HEK293 (cell line): ENCODE results near the gene CC2D2A.

Experiments used
- CTCF ChIA-PET: fragments of 350-600 bp; formaldehyde crosslinking; extraction: SDS; loops from one replicate; lab custom pipeline; 2021; ENCODE audit warnings: antibody characterized with exemption; lab: Yijun Ruan, JAX
- POLR2A ChIA-PET: fragments of 300-600 bp; formaldehyde crosslinking; extraction: SDS; loops from one replicate; lab custom pipeline; 2020; ENCODE audit warnings: antibody characterized with exemption, inconsistent platforms; lab: Yijun Ruan, JAX
- H3K27ac ChIP-seq: fragments of 200-500 bp; sonication (Bioruptor generic); 2 replicates; pipeline ENCODE4 v1.5.1; 2014; ENCODE audit warnings: low read depth, low read length, control low read depth, inconsistent platforms; ENCODE audit errors: extremely low read depth
- H3K36me3 ChIP-seq, 2 experiments: fragments of 200-500 bp in 1 of 2; sonication (Bioruptor generic) in 1 of 2; 1 replicate in 1 of 2; 2 replicates in 1 of 2; pipeline ENCODE4 v1.5.1; 2014 to 2017; ENCODE audit warnings: inconsistent platforms in 2 of 2, low read length in 2 of 2; ENCODE audit not compliant: control insufficient read depth in 2 of 2, insufficient read depth in 1 of 2
- H3K4me1 ChIP-seq: fragments of 200-500 bp; sonication (Bioruptor generic); 2 replicates; pipeline ENCODE4 v1.5.1; 2014; ENCODE audit warnings: mild to moderate bottlenecking, low read length, inconsistent platforms; ENCODE audit not compliant: control insufficient read depth, insufficient read depth
- H3K4me3 ChIP-seq: 2 replicates; pipeline ENCODE4 v1.5.1; 2011; ENCODE audit warnings: low read depth, mild to moderate bottlenecking, control low read depth, low read length, moderate library complexity
- H3K9me3 ChIP-seq: fragments of 200-500 bp; sonication (Bioruptor generic); 2 replicates; pipeline ENCODE4 v1.5.1; 2014; ENCODE audit warnings: low read depth, low read length, inconsistent platforms; ENCODE audit not compliant: control insufficient read depth, insufficient read depth
- BCL11B ChIP-seq: fragments of 450-650 bp; formaldehyde crosslinking; IDR thresholded peaks from 2 replicates; pipeline ENCODE4 v1.5.1; 2016; ENCODE audit warnings: low read depth, missing biosample characterization, missing genetic modification characterization
- EGR2 ChIP-seq: fragments of 450-650 bp; formaldehyde crosslinking; IDR thresholded peaks from 2 replicates; pipeline ENCODE4 v1.5.1; 2016; ENCODE audit warnings: low read depth, missing biosample characterization, missing genetic modification characterization
- KLF17 ChIP-seq: fragments of 450-650 bp; formaldehyde crosslinking; IDR thresholded peaks from 2 replicates; pipeline ENCODE4 v1.5.1; 2016; ENCODE audit warnings: missing biosample characterization, missing genetic modification characterization
- KLF9 ChIP-seq: fragments of 450-650 bp; formaldehyde crosslinking; IDR thresholded peaks from 2 replicates; pipeline ENCODE4 v1.5.1; 2016; ENCODE audit warnings: missing biosample characterization, missing genetic modification characterization, low read depth
- MYNN ChIP-seq: fragments of 450-650 bp; formaldehyde crosslinking; IDR thresholded peaks from 2 replicates; pipeline ENCODE4 v1.5.1; 2016; ENCODE audit warnings: missing biosample characterization, missing genetic modification characterization, borderline replicate concordance
- PRDM6 ChIP-seq: fragments of 450-650 bp; formaldehyde crosslinking; IDR thresholded peaks from 2 replicates; pipeline ENCODE4 v1.5.1; 2017; ENCODE audit warnings: missing biosample characterization, missing genetic modification characterization
- RBAK ChIP-seq: fragments of 450-650 bp; formaldehyde crosslinking; IDR thresholded peaks from 2 replicates; pipeline ENCODE4 v1.5.1; 2016; ENCODE audit warnings: missing biosample characterization, missing genetic modification characterization
- REPIN1 ChIP-seq: fragments of 450-650 bp; formaldehyde crosslinking; IDR thresholded peaks from 2 replicates; pipeline ENCODE4 v1.5.1; 2017; ENCODE audit warnings: missing biosample characterization, missing genetic modification characterization, low read depth
- SALL2 ChIP-seq: fragments of 450-650 bp; formaldehyde crosslinking; IDR thresholded peaks from 2 replicates; pipeline ENCODE4 v1.5.0; 2017; ENCODE audit warnings: missing biosample characterization, mild to moderate bottlenecking, missing genetic modification characterization, borderline replicate concordance
- SP7 ChIP-seq: fragments of 450-650 bp; formaldehyde crosslinking; IDR thresholded peaks from 2 replicates; pipeline ENCODE4 v1.5.1; 2016; ENCODE audit warnings: missing biosample characterization, missing genetic modification characterization
- YY2 ChIP-seq: fragments of 450-650 bp; formaldehyde crosslinking; IDR thresholded peaks from 2 replicates; pipeline ENCODE4 v1.5.1; 2016; ENCODE audit warnings: missing biosample characterization, missing genetic modification characterization
- ZBTB20 ChIP-seq: fragments of 450-650 bp; formaldehyde crosslinking; IDR thresholded peaks from 2 replicates; pipeline ENCODE4 v1.5.1; 2016; ENCODE audit warnings: missing biosample characterization, missing genetic modification characterization
- ZNF121 ChIP-seq: fragments of 450-650 bp; formaldehyde crosslinking; IDR thresholded peaks from 2 replicates; pipeline ENCODE4 v1.5.1; 2016; ENCODE audit warnings: missing biosample characterization, missing genetic modification characterization
- ZNF146 ChIP-seq: fragments of 450-650 bp; formaldehyde crosslinking; IDR thresholded peaks from 2 replicates; pipeline ENCODE4 v1.5.1; 2016; ENCODE audit warnings: missing biosample characterization, missing genetic modification characterization
- ZNF155 ChIP-seq: fragments of 450-650 bp; formaldehyde crosslinking; IDR thresholded peaks from 2 replicates; pipeline ENCODE4 v1.5.1; 2016; ENCODE audit warnings: missing biosample characterization, missing genetic modification characterization
- ZNF157 ChIP-seq: fragments of 450-650 bp; formaldehyde crosslinking; IDR thresholded peaks from 2 replicates; pipeline ENCODE4 v1.5.1; 2016; ENCODE audit warnings: missing biosample characterization, missing genetic modification characterization
- ZNF175 ChIP-seq: fragments of 450-650 bp; formaldehyde crosslinking; IDR thresholded peaks from 2 replicates; pipeline ENCODE4 v1.5.1; 2016; ENCODE audit warnings: missing biosample characterization, missing genetic modification characterization
- ZNF221 ChIP-seq: fragments of 450-650 bp; formaldehyde crosslinking; IDR thresholded peaks from 2 replicates; pipeline ENCODE4 v1.5.1; 2017; ENCODE audit warnings: missing biosample characterization, missing genetic modification characterization, borderline replicate concordance
- ZNF24 ChIP-seq: fragments of 450-650 bp; formaldehyde crosslinking; IDR thresholded peaks from 2 replicates; pipeline ENCODE4 v1.5.1; 2016; ENCODE audit warnings: missing biosample characterization, missing genetic modification characterization
- ZNF266 ChIP-seq: fragments of 450-650 bp; formaldehyde crosslinking; IDR thresholded peaks from 2 replicates; pipeline ENCODE4 v1.5.1; 2016; ENCODE audit warnings: missing biosample characterization, missing genetic modification characterization, low read depth
- ZNF335 ChIP-seq: fragments of 450-650 bp; formaldehyde crosslinking; conservative IDR thresholded peaks from 2 replicates; pipeline ENCODE4 v1.5.1; 2016; ENCODE audit warnings: missing biosample characterization, missing genetic modification characterization
- ZNF341 ChIP-seq: fragments of 450-650 bp; formaldehyde crosslinking; IDR thresholded peaks from 2 replicates; pipeline ENCODE4; 2016; ENCODE audit warnings: low read depth, missing biosample characterization, missing genetic modification characterization
- ZNF394 ChIP-seq: fragments of 450-650 bp; formaldehyde crosslinking; IDR thresholded peaks from 2 replicates; pipeline ENCODE4 v1.5.1; 2016; ENCODE audit warnings: missing biosample characterization, missing genetic modification characterization, mild to moderate bottlenecking, moderate library complexity, borderline replicate concordance
- ZNF48 ChIP-seq: fragments of 450-650 bp; formaldehyde crosslinking; IDR thresholded peaks from 2 replicates; pipeline ENCODE4 v1.5.1; 2016; ENCODE audit warnings: missing biosample characterization, missing genetic modification characterization
- ZNF488 ChIP-seq: fragments of 450-650 bp; formaldehyde crosslinking; IDR thresholded peaks from 2 replicates; pipeline ENCODE4 v1.5.1; 2016; ENCODE audit warnings: missing biosample characterization, missing genetic modification characterization
- ZNF585B ChIP-seq: fragments of 450-650 bp; formaldehyde crosslinking; IDR thresholded peaks from 2 replicates; pipeline ENCODE4 v1.5.1; 2016; ENCODE audit warnings: missing biosample characterization, missing genetic modification characterization
- ZNF600 ChIP-seq: fragments of 450-650 bp; formaldehyde crosslinking; IDR thresholded peaks from 2 replicates; pipeline ENCODE4 v1.5.1; 2016; ENCODE audit warnings: missing biosample characterization, missing genetic modification characterization
- ZNF624 ChIP-seq: fragments of 450-650 bp; formaldehyde crosslinking; IDR thresholded peaks from 2 replicates; pipeline ENCODE4 v1.5.1; 2017; ENCODE audit warnings: missing biosample characterization, missing genetic modification characterization
- ZNF670 ChIP-seq: fragments of 450-650 bp; formaldehyde crosslinking; IDR thresholded peaks from 2 replicates; pipeline ENCODE4 v1.5.1; 2016; ENCODE audit warnings: missing biosample characterization, missing genetic modification characterization, low read depth
- ZNF677 ChIP-seq: fragments of 450-650 bp; IDR thresholded peaks from 2 replicates; pipeline ENCODE4 v1.5.0; 2018; ENCODE audit warnings: missing biosample characterization, mild to moderate bottlenecking, missing genetic modification characterization, moderate library complexity
- ZNF701 ChIP-seq: fragments of 450-650 bp; formaldehyde crosslinking; IDR thresholded peaks from 2 replicates; pipeline ENCODE4 v1.5.1; 2016; ENCODE audit warnings: missing biosample characterization, missing genetic modification characterization
- ZNF707 ChIP-seq: fragments of 450-650 bp; formaldehyde crosslinking; IDR thresholded peaks from 2 replicates; pipeline ENCODE4 v1.5.1; 2016; ENCODE audit warnings: missing biosample characterization, missing genetic modification characterization
- ZNF791 ChIP-seq: fragments of 450-650 bp; formaldehyde crosslinking; IDR thresholded peaks from 2 replicates; pipeline ENCODE4 v1.5.1; 2016; ENCODE audit warnings: missing biosample characterization, missing genetic modification characterization
- ZSCAN16 ChIP-seq: fragments of 450-650 bp; formaldehyde crosslinking; IDR thresholded peaks from 2 replicates; pipeline ENCODE4 v1.5.1; 2016; ENCODE audit warnings: missing biosample characterization, missing genetic modification characterization

Gene CC2D2A

GRCh38 chr4:15504041-15504440 is 34.4 kb downstream of the CC2D2A start:
- Histone ChIP-seq H3K27ac (no peak overlapping the region), H3K4me1 (no peaks in the 10 kb centered on the region), H3K36me3 (no peaks in the 10 kb centered on the region), H3K9me3 (no peaks in the 10 kb centered on the region), H3K4me3 (no peak overlapping the region)
- CTCF ChIA-PET: no interaction called here
- POLR2A ChIA-PET: no interaction called here
- no peak for TF ChIP-seq ZNF24 (tag by site-specific recombination)
- TF ChIP-seq SALL2 (tag by site-specific recombination): no peak
- no peak for TF ChIP-seq ZNF585B
- TF ChIP-seq ZNF266 (tag by site-specific recombination): no peak
- no peak for TF ChIP-seq PRDM6
- TF ChIP-seq KLF17 (tag by site-specific recombination): no peak
- TF ChIP-seq ZNF600 (tag by site-specific recombination): no peak

- POLR2A ChIA-PET: no interaction called here
- CTCF ChIA-PET: no interaction called here
- Histone ChIP-seq H3K9me3 (no peaks in the 10 kb centered on the region), H3K4me1 (no peaks in the 10 kb centered on the region), H3K36me3 (no peaks in the 10 kb centered on the region), H3K4me3 (no peak overlapping the region), H3K27ac (no peak overlapping the region)
- no peak for TF ChIP-seq ZNF157
- no peak for TF ChIP-seq MYNN (tag by site-specific recombination)
- TF ChIP-seq ZNF48 (tag by site-specific recombination): no peak
- TF ChIP-seq ZSCAN16 (tag by site-specific recombination): no peak
- no peak for TF ChIP-seq ZNF335
- TF ChIP-seq BCL11B (tag by site-specific recombination): no peak
- no peak for TF ChIP-seq REPIN1 (tag by site-specific recombination)
- no peak for TF ChIP-seq ZNF624 (tag by site-specific recombination)
- TF ChIP-seq EGR2 (tag by site-specific recombination): no peak
- no peak for TF ChIP-seq ZNF707 (tag by site-specific recombination)
- TF ChIP-seq ZNF341 (tag by site-specific recombination): no peak
- TF ChIP-seq ZNF175: no peak
- TF ChIP-seq ZNF585B: no peak
- TF ChIP-seq SP7 (tag by site-specific recombination): no peak
- no peak for TF ChIP-seq ZBTB20 (tag by site-specific recombination)
These were observed 36.8 kb downstream of the CC2D2A start for GRCh38 chr4:15506464-15506863.

- POLR2A ChIA-PET: no interaction called here
- Histone ChIP-seq H3K27ac (no peak overlapping the region), H3K36me3 (no peaks in the 10 kb centered on the region), H3K4me1 (no peaks in the 10 kb centered on the region), H3K9me3 (no peaks in the 10 kb centered on the region), H3K4me3 (no peak overlapping the region)
- CTCF ChIA-PET: no interaction called here
- TF ChIP-seq ZNF670 (tag by site-specific recombination) (no peak), ZNF701 (tag by site-specific recombination) (no peak), ZNF48 (tag by site-specific recombination) (no peak), ZNF335 (no peak), ZNF677 (tag by site-specific recombination) (no peak), RBAK (no peak), ZNF155 (tag by site-specific recombination) (no peak), YY2 (tag by site-specific recombination) (no peak), ZNF121 (tag by site-specific recombination) (no peak), ZNF146 (tag by site-specific recombination) (no peak), KLF9 (tag by site-specific recombination) (no peak), ZNF488 (tag by site-specific recombination) (no peak), ZNF791 (tag by site-specific recombination) (no peak), ZNF394 (tag by site-specific recombination) (no peak), ZNF221 (tag by site-specific recombination) (no peak)
These were observed 38.0 kb downstream of the CC2D2A start for GRCh38 chr4:15507679-15508078.
